ENCODE results near the gene DKKL1. TPM values are rescaled to one million over a fixed set of nuclear protein-coding genes. Genes with fewer than 3 reads are reported as not detected.

Gene DKKL1
- total RNA-seq (under 1 TPM; 0.85 to 0.95 TPM), polyA plus RNA-seq (under 1 TPM; 0.58 to 0.91 TPM)
- long read RNA-seq, donor 1, partial matches to known transcripts: 0 of 2 reads
- long read RNA-seq, donor 1, other reads (novel, unspliced or antisense): 0 of 2 reads
- long read RNA-seq, donor 2: 0 reads
- long read RNA-seq, donor 3, partial matches to known transcripts: 0 of 1 reads
- long read RNA-seq, donor 3, other reads (novel, unspliced or antisense): 0 of 1 reads
- long read RNA-seq, donor 4: 0 reads
- long read RNA-seq, donor 5, partial matches to known transcripts: 0 of 1 reads
- long read RNA-seq, donor 5, other reads (novel, unspliced or antisense): 0 of 1 reads

DNA sequence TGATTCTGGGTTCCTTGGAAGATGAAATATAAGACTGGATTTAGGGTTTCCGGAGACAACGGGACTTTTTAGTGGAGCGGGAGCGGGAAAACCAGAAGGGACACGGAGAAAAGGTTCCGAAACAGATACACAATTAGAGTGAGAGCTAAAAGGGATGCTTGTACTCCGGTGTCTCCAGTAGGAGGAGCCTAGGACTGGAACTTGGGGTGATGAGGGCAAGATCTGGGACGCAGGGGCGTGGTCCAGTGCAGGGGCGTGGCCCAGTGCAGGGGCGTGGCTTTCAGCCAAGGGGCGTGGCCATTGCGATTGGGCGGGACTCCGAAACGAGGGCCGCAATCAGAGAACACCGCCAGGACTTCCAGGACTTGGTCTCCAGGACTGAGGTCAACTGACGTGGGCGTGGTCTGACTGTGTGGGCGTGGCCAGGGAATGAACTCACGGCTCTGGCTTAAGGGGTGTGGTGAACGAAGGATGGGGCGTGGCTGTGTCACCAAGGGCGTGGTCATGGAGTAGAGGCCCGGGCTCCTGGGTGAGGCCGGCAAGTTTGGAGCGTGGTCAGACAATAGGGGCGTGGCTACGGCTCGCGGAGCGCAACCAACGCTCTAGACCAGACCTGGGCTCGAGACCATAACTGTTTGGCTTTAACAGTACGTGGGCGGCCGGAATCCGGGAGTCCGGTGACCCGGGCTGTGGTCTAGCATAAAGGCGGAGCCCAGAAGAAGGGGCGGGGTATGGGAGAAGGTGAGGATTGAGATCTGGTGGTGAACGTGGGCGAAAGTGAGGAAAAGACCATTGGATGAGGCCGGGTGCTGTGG, at the start of gene DKKL1:
TSS of gene DKKL1 (plus strand) at position 610 of the 815 bp plus-strand sequence. CDS start at position 732, 122 bp downstream.
- TF ChIP-seq, protein P1, sequence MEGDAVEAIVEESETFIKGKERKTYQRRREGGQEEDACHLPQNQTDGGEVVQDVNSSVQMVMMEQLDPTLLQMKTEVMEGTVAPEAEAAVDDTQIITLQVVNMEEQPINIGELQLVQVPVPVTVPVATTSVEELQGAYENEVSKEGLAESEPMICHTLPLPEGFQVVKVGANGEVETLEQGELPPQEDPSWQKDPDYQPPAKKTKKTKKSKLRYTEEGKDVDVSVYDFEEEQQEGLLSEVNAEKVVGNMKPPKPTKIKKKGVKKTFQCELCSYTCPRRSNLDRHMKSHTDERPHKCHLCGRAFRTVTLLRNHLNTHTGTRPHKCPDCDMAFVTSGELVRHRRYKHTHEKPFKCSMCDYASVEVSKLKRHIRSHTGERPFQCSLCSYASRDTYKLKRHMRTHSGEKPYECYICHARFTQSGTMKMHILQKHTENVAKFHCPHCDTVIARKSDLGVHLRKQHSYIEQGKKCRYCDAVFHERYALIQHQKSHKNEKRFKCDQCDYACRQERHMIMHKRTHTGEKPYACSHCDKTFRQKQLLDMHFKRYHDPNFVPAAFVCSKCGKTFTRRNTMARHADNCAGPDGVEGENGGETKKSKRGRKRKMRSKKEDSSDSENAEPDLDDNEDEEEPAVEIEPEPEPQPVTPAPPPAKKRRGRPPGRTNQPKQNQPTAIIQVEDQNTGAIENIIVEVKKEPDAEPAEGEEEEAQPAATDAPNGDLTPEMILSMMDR (IDR thresholded peaks at IDR 0.05; ENCODE audit: control extremely low read depth, extremely low read depth): no peak
- DNase-seq (peak; percentile 98 to 99 (median 98)), ATAC-seq (ENCODE audit: insufficient read depth, low FRiP score) (peak; percentile 93)
- no peaks in the 10 kb centered on the region for H3K27me3 ChIP-seq (ENCODE audit: control insufficient read depth in 3 of 3, insufficient read depth in 3 of 3, low read length in 2 of 3)
- H3K36me3 ChIP-seq (ENCODE audit: control insufficient read depth in 4 of 4, insufficient read depth in 4 of 4, low read length in 4 of 4): peaks cover 0 to 10% (median 3%) of the 10 kb centered on the region in 4 donors
- H3K4me3 ChIP-seq: no peak within 1 kb of the TSS
- H3K4me1 ChIP-seq (ENCODE audit: control insufficient read depth in 5 of 5, insufficient read depth in 5 of 5, low read length in 5 of 5): peaks cover 0 to 15% (median 3%) of the 10 kb centered on the region in 5 donors
- H3K27ac ChIP-seq (ENCODE audit: low read depth in 1 of 2, low read length in 1 of 2): peak within 1 kb of the TSS; percentile 30 to 50
- WGBS, 2 donors: 1 to 2% methylated on average over 46 of the region's 46 CpGs
- peak within 1 kb of the TSS in 1 of 2 donors; percentile 81 for H3K9ac ChIP-seq (ENCODE audit: insufficient read depth in 1 of 2, low read length in 2 of 2)
- peaks cover 0 to under 1% (median 0%) of the 10 kb centered on the region in 4 donors for H3K9me3 ChIP-seq (ENCODE audit: control insufficient read depth in 4 of 4, insufficient read depth in 3 of 4, low read length in 3 of 4)

DNA sequence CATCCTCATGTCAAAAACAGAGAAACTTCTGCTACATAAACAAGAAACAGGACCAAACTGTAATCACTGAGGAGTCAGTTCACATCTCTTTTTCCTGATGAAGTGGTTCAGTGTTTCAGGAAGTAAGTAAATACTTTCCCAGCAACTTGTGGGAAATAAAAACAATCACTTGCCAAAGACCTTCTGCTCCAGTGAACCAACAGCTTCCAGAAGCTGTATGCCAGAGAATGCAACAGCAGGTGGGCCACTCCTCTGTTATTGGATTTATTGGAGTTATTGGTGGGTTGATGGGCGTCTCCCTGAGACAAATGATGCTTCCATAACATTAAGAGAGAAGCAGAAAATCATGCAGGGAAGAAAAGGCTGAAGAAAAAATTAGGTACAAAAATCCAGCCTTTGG, 48.6 kb upstream of the DKKL1 start:
- no peak for ATAC-seq (ENCODE audit: insufficient read depth, low FRiP score)
- Histone ChIP-seq H3K9me3 (ENCODE audit: control insufficient read depth in 4 of 4, insufficient read depth in 3 of 4, low read length in 3 of 4) (peaks cover 0 to 3% (median 2%) of the 10 kb centered on the region in 4 donors), H3K4me1 (ENCODE audit: control insufficient read depth in 5 of 5, insufficient read depth in 5 of 5, low read length in 5 of 5) (no peaks in the 10 kb centered on the region), H3K36me3 (ENCODE audit: control insufficient read depth in 4 of 4, insufficient read depth in 4 of 4, low read length in 4 of 4) (peaks cover 0 to 9% (median 3%) of the 10 kb centered on the region in 4 donors), H3K27ac (ENCODE audit: low read depth in 1 of 2, low read length in 1 of 2) (no peak overlapping the region), H3K4me3 (no peak overlapping the region), H3K27me3 (ENCODE audit: control insufficient read depth in 3 of 3, insufficient read depth in 3 of 3, low read length in 2 of 3) (no peaks in the 10 kb centered on the region), H3K9ac (ENCODE audit: insufficient read depth in 1 of 2, low read length in 2 of 2) (no peak overlapping the region)
- TF ChIP-seq, protein P1 (IDR thresholded peaks at IDR 0.05; ENCODE audit: control extremely low read depth, extremely low read depth): no peak
- WGBS, 2 donors: 91 to 96% methylated on average over 1 of the region's 1 CpG
- DNase-seq: no peak

DNA sequence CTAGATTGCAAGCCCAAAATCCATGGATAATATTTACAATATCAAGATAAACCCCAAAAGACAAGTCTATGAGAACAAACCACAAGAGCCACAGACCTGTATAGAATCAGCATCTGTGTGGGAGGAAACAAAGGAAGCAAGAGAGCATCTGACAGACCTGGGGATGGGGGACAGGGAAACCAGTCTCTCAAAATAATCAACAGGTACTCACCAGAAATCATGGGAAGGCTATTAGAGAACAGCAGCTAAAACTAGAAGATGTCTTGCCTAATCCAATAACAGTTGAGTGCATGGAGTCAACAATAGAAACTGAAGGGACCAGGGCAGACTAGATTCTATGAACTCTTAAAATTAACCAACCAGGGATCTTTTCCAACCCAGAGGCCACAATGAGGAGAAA, 47.4 kb upstream of the DKKL1 start:
- ATAC-seq (ENCODE audit: insufficient read depth, low FRiP score): no peak
- no peak overlapping the region for H3K27ac ChIP-seq (ENCODE audit: low read depth in 1 of 2, low read length in 1 of 2)
- no peaks in the 10 kb centered on the region for H3K36me3 ChIP-seq (ENCODE audit: control insufficient read depth in 4 of 4, insufficient read depth in 4 of 4, low read length in 4 of 4)
- no peaks in the 10 kb centered on the region for H3K27me3 ChIP-seq (ENCODE audit: control insufficient read depth in 3 of 3, insufficient read depth in 3 of 3, low read length in 2 of 3)
- TF ChIP-seq, protein P1 (IDR thresholded peaks at IDR 0.05; ENCODE audit: control extremely low read depth, extremely low read depth): no peak
- H3K9me3 ChIP-seq (ENCODE audit: control insufficient read depth in 4 of 4, insufficient read depth in 3 of 4, low read length in 3 of 4): peaks cover 0 to 3% (median 2%) of the 10 kb centered on the region in 4 donors
- H3K4me3 ChIP-seq: no peak overlapping the region
- no peak overlapping the region for H3K9ac ChIP-seq (ENCODE audit: insufficient read depth in 1 of 2, low read length in 2 of 2)
- DNase-seq: no peak
- no peaks in the 10 kb centered on the region for H3K4me1 ChIP-seq (ENCODE audit: control insufficient read depth in 5 of 5, insufficient read depth in 5 of 5, low read length in 5 of 5)

All from lung (tissue), 16 donors.